ENCODE data around the gene ODAD2. TPM values are rescaled to one million over a fixed set of nuclear protein-coding genes. Genes with fewer than 3 reads are reported as not detected.

The ODAD2 gene
- total RNA-seq, 1 donor from 2014 or later: not detected

- H3K36me3 ChIP-seq: no peaks in the 10 kb centered on the region
- H3K4me1 ChIP-seq: no peaks in the 10 kb centered on the region
- intact Hi-C loops (cut with DNase I): no loop called here
- no peak overlapping the region for H3K27ac ChIP-seq
- DNase-seq (ENCODE audit: low spot score in 2 of 2): no peak
- no peak for TF ChIP-seq CTCF (IDR thresholded peaks at IDR 0.05)
- no peak overlapping the region for H3K4me3 ChIP-seq
- no peaks in the 10 kb centered on the region for H3K9me3 ChIP-seq
- no peaks in the 10 kb centered on the region for H3K27me3 ChIP-seq
Observed at GRCh38 chr10:28020993-28021982, 22.4 kb upstream of the ODAD2 start.

- no peaks in the 10 kb centered on the region for H3K36me3 ChIP-seq
- H3K9me3 ChIP-seq: no peaks in the 10 kb centered on the region
- TF ChIP-seq CTCF (IDR thresholded peaks at IDR 0.05): no peak
- DNase-seq (ENCODE audit: low spot score in 2 of 2): no peak
- H3K4me3 ChIP-seq: no peak overlapping the region
- intact Hi-C loops (cut with DNase I): no loop called here
- no peaks in the 10 kb centered on the region for H3K4me1 ChIP-seq
- H3K27me3 ChIP-seq: no peaks in the 10 kb centered on the region
- no peak overlapping the region for H3K27ac ChIP-seq
Observed at GRCh38 chr10:28020080-28020860, 21.4 kb upstream of the ODAD2 start.

DNA sequence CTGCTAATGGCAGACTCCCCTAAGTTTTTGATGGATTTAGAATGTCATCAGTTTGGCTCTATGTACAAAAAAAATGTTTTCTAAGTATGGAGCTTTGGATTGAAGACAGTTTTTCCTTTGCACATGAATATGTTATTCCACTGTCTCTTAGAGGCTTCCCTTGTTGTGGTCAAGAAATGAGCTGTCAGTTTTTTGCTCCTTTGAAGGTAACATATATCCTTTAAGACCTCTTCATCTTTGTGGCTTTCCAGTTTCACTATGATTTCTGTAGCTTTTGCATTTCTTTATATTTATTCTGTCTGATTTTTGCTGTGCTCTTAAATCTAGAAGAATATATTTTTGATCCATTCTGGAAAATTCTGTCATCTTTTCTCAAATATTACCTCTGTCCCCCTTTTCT is 15.8 kb upstream of the ODAD2 start:
- Histone ChIP-seq H3K4me1 (no peaks in the 10 kb centered on the region), H3K36me3 (no peaks in the 10 kb centered on the region), H3K9me3 (no peaks in the 10 kb centered on the region), H3K27me3 (no peaks in the 10 kb centered on the region), H3K4me3 (no peak overlapping the region), H3K27ac (no peak overlapping the region)
- intact Hi-C loops (cut with DNase I): no loop called here
- no peak for TF ChIP-seq CTCF (IDR thresholded peaks at IDR 0.05)
- DNase-seq (ENCODE audit: low spot score in 2 of 2): no peak

GRCh38 chr10:28012990-28013515 is 14.2 kb upstream of the ODAD2 start:
- no peak for TF ChIP-seq CTCF (IDR thresholded peaks at IDR 0.05)
- DNase-seq (ENCODE audit: low spot score in 2 of 2): no peak
- H3K4me1 ChIP-seq: no peaks in the 10 kb centered on the region
- no peaks in the 10 kb centered on the region for H3K9me3 ChIP-seq
- intact Hi-C loops (cut with DNase I): no loop called here
- no peaks in the 10 kb centered on the region for H3K36me3 ChIP-seq
- H3K27ac ChIP-seq: no peak overlapping the region
- H3K27me3 ChIP-seq: no peaks in the 10 kb centered on the region
- no peak overlapping the region for H3K4me3 ChIP-seq

GRCh38 chr10:28010821-28011220 is 11.9 kb upstream of the ODAD2 start:
- intact Hi-C loops (cut with DNase I): no loop called here
- no peak overlapping the region for H3K4me3 ChIP-seq
- no peak for TF ChIP-seq CTCF (IDR thresholded peaks at IDR 0.05)

More at GRCh38 chr10:28010821-28011220, 11.9 kb upstream of the ODAD2 start:
- Histone ChIP-seq H3K4me1 (no peaks in the 10 kb centered on the region), H3K9me3 (no peaks in the 10 kb centered on the region), H3K27ac (no peak overlapping the region), H3K36me3 (no peaks in the 10 kb centered on the region), H3K27me3 (no peaks in the 10 kb centered on the region)
- no peak for DNase-seq (ENCODE audit: low spot score in 2 of 2)

Measured in ascending aorta (tissue), 2 donors.